Stimulated activated CD4-positive, alpha-beta T cell treated with anti-CD3 and anti-CD28 coated beads, TNF-alpha, amount 100 ng/mL, for 24 hours (primary cell): ENCODE measurements around the gene CUL4B.
A peak's percentile ranks its signal among the peaks of the same experiment; 100 is the strongest.
"Not testable (repeated sequence)": the region's sequence is repeated elsewhere in the genome, so short reads cannot be mapped to it uniquely, and the experiment has no call there.

Source experiments
- DNase-seq, 3 experiments: peaks; one replicate each; pipeline ENCODE4 v3.0.0-alpha.2; 2020; ENCODE audit warnings: low read depth in 3 of 3

Gene CUL4B

GRCh38 chrX:120560842-120561633 lies at the start of gene CUL4B:
CUL4B (minus strand) TSS chrX:120560962; CDS start chrX:120560638, 324 bp downstream.
- DNase-seq, result peak; percentile 74 to 88 (median 81)

DNA sequence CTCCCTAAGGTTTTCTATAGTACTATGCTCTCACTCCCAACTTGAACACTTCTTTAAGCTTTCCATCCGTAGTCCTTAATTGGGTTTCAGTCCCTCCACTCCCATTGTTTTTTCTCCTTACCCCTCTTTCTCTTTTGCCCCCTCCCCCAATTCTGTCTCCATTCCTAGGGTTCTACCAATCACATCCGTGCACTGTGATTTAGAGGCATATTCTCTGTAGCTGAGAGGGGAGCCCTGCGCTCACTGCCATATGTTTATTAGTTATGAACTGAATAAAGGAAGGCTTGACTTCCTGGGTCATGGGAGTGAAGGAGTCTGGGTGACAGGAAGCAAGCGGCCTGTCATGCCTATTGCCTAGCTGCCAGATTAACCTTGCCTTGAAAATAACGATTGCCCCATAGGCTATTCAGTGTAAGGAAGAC lies 43.6 kb upstream of the CUL4B start:
- DNase-seq, result peak in 1 of 3 experiments; percentile 7

DNA sequence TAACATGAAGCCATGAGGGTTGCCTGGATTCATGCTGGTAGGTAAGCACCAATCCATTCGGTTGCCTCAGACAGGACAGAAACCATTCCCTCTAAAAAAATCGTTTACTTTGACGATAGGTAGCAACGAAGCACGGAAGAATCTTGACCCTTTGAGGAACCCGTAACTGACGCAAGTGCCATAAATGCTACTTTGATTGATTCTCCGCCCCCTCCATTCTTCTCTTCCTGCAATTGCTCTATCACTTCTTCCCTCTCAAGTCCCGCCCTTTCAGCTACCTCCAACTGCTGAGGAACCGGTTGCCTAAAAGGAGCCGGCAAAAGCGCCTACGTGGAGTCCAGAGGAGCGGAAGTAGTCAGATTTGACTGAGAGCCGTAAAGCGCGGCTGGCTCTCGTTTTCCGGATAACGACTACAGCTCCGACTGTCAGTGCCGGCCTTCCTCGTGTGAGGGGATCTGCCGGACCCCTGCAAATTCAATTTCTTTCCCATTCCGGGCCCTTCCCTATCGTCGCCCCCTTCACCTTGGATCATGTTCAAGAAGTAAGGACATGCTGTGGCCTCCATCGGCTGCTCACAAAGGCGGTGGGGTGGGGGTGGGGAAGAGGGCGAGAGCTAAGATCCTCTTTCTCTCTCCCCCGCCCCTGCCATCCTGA lies 43.1 kb upstream of the CUL4B start, which contains the start of gene MCTS1:
MCTS1 (plus strand) TSS at position 395 of the 654 bp plus-strand sequence; CDS start at position 531, 136 bp downstream.
- DNase-seq, result peak; percentile 44 to 74 (median 60)

DNA sequence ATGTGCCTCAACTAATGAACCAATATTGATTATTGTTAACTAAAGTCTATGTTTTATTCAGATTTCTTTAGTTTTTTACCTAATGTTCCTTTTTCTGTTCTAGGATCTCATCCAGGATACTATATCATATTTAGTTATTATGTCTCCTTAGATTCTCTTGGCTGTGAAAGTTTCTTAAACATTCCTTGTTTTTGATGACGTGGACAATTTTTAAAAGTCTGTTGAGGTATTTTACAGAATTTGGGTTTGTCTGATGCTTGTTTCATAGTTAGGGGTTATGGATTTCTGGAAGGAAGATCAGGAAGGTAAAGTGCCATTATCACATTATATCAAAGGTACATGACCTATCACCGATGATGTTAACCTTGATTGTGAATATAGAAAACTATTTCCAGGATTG lies 24.9 kb upstream of the CUL4B start:
- no peak for DNase-seq

DNA sequence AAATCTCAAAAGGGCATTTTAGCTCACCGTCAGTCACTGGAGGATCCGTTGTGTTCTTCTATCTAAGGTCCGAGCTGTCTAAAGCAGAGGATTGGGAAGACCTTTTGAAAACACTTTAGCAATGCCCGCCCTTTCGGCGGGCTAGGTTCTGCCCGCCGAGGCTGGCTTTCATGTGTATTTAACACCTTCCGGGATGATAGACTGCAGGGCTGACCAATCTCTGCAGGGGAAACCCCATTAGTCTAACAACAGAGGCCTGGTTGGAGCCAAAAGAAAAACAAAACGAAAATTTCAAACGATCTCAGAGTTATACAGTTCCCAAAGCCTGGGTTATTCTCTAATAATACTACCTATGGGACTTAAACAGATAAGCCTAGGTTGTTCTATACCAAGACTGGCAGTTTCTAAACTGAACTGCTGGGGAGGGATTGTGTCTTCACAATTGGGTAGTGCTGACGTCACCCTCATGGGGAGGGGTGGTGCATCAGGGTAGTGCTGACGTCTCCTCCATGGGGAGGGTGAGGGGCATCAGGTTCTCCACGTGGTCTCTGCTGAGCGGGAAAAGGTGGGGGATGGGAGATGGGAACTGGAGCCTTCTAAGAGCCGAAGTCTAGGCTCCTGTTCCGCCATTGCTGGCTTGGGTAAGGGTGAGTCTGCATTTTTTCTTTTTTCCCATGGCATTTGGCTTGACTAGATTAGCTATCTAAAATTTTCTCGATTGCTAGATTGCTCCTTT lies 14.8 kb upstream of the CUL4B start:
- DNase-seq, result no peak

GRCh38 chrX:120573806-120574205 lies 13.0 kb upstream of the CUL4B start:
- DNase-seq, result not testable (repeated sequence)

DNA sequence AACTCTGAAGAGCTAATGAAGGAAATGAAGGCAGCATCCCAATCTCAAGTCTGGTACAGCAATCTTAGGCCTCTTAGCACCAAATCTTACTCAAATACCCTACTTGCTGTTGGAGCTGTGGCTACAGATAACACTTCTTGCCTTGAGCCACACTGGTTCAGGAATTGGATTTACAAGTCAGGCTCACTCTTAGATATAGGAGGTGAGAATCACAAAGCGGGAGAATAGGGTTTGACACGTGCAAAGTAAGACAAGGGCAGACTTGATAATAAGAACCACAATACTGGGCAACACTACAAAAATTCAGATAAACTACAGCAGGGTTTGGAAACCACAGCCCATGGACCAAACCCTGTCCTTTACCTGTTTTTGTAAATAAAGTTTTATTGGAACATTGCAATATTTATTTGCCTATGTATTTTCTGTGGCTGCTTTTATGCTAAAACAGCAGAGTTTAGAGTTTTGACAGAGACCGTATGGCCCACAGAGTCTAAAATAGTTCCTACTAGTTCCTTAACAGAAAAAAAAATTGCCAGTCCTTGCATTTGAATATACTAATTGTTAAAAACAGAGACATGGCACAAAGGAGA lies 9.3 kb upstream of the CUL4B start:
- DNase-seq, result no peak

- DNase-seq, result no peak
Observed at GRCh38 chrX:120568609-120569008, 7.8 kb upstream of the CUL4B start.

DNA sequence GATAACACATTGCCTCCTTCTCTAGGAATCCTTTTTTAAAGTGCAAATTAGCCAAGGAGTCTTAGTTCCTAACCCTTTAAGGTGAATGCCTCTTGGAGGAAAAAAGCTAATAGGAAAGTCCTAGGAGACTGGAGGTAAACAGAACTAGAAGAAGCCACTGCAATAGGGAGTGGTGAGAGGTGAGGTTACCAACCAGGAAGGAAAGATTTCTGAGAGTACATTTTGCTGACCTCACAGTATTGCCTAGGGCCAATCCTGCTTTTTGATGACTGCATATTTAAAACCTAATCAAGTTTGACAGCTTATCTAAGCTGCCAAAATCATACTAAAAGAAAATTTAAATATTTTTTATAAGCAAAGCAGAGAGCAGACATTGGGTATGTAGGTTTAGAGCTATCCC lies 7.3 kb upstream of the CUL4B start:
- no peak for DNase-seq

- DNase-seq, result no peak
Observed at GRCh38 chrX:120566817-120567216, 6.1 kb upstream of the CUL4B start.

DNA sequence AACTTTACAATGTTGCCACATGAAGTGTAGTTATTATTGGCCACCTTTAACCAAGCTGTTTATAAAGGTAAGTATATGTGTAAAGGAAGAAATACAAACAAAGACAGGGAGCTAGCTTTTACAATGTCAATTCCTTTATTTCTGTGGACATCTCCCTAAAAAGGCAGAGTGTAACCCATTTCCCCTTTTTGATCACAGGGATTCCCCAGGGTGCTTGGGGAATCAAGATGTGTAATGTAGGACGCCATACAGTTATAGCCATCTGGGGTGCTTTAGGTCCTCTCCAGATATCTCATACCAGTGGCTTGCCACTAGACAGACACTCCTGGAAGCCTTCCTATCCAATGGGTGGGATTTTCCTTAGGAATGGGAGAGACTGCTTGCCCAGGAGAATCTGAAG lies 4.2 kb upstream of the CUL4B start:
- no peak for DNase-seq

DNA sequence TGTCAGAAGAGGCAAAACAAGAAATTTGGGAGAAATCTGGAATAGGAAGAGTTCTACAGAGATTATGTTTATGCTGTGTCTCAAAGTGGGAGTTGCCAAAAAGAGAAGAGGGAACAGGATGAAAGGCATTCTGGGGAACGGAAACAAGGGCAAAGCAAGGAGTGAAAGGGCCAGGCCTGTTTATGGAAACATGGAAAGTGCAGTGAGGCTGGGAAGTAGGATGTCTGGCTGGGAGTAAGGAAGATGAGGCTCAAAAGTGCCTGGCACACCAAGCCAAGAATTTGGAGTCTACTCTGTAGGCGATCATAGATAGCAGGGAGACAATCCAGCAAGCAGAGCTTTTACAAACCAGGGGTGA lies 1.8 kb upstream of the CUL4B start:
- no peak for DNase-seq

- DNase-seq, result no peak
Observed at GRCh38 chrX:120561634-120562568, 1.1 kb upstream of the CUL4B start.

- peak in 1 of 3 experiments; percentile 25 for DNase-seq
Observed at GRCh38 chrX:120560405-120560841, 339 bp downstream of the CUL4B start.

GRCh38 chrX:120559804-120560203 lies 958 bp downstream of the CUL4B start:
- no peak for DNase-seq

DNA sequence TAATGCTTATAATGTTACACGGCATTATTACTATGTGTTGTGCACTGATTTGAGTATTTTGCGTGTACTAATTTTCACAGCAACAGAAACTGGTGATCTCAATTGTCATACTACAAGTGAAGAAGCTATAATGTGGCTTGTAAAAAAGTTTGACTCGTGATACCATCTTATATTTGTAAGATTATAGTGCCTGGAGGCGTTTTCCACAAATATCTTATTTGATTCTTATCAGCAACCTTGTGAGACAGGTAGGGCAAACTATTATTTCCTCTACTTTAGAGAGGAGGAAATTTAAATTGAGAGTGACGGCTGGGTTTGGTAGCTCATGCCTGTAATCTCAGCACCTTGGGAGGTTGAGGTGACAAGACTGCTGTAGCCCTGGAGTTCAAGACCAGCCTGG lies 4.5 kb downstream of the CUL4B start:
- DNase-seq, result no peak

GRCh38 chrX:120549483-120550452 lies 11.0 kb downstream of the CUL4B start:
- peak in 1 of 3 experiments; percentile 13 for DNase-seq

- DNase-seq, result no peak
Observed at GRCh38 chrX:120536061-120536460, 24.7 kb downstream of the CUL4B start.

GRCh38 chrX:120534413-120535205 lies 26.2 kb downstream of the CUL4B start:
- no peak for DNase-seq
